Gastrocnemius medialis (tissue), 4 donors: Measurements from ENCODE around the gene RBM33. TPM values are rescaled to one million over a fixed set of nuclear protein-coding genes. Genes with fewer than 3 reads are reported as not detected.

Experiments
- ATAC-seq, 2 donors: fragments of 150-250 bp; one replicate each; pipeline ENCODE4 v1.9.1; 2016
- DNase-seq, 2 donors: peaks; one replicate each; pipeline ENCODE4 v3.0.0-alpha.2; 2019
- H3K27ac ChIP-seq, 4 donors: fragments of 200-600 bp; sonication (generic); 1 replicate in 1 of 4; 2 replicates in 3 of 4; pipeline ENCODE4 v1.5.1; 2016 to 2018; ENCODE audit warnings: mild to moderate bottlenecking in 2 of 4, moderate library complexity in 1 of 4
- H3K27me3 ChIP-seq, 3 donors: fragments of 200-600 bp; sonication (generic) in 2 of 3; 1 replicate in 1 of 3; 2 replicates in 2 of 3; pipeline versions ENCODE4 v1.5.1 to v1.6.0; 2016 to 2019; ENCODE audit warnings: mild to moderate bottlenecking in 1 of 3, moderate library complexity in 1 of 3
- H3K36me3 ChIP-seq, 2 donors: fragments of 200-600 bp; sonication (generic) in 1 of 2; one replicate each; pipeline ENCODE4 v1.5.1; 2017 to 2018
- H3K4me1 ChIP-seq, 2 donors: fragments of 200-600 bp; sonication (generic) in 1 of 2; one replicate each; pipeline ENCODE4 v1.5.1; 2016 to 2017; ENCODE audit warnings: mild to moderate bottlenecking in 2 of 2
- H3K4me3 ChIP-seq, 4 donors: fragments of 200-600 bp; sonication (generic) in 3 of 4; 1 replicate in 1 of 4; 2 replicates in 3 of 4; pipeline ENCODE4 v1.5.1; 2016 to 2019; ENCODE audit warnings: mild to moderate bottlenecking in 2 of 4
- H3K9me3 ChIP-seq, 3 donors: fragments of 200-600 bp; sonication (generic) in 2 of 3; 1 replicate in 1 of 3; 2 replicates in 2 of 3; pipeline ENCODE4 v1.5.1; 2016 to 2019
- CTCF ChIP-seq, 5 experiments: fragments of 450-650 bp in 3 of 5; fragments of 200-600 bp in 2 of 5; sonication (generic) in 2 of 5; IDR thresholded peaks in 4 of 5; conservative IDR thresholded peaks in 1 of 5; 1 replicate in 4 of 5; 2 replicates in 1 of 5; pipeline ENCODE4 v1.5.1; 2016 to 2019; ENCODE audit warnings: antibody characterized with exemption in 5 of 5, mild to moderate bottlenecking in 3 of 5, moderate library complexity in 3 of 5
- POLR2A ChIP-seq, 2 donors: fragments of 450-650 bp; IDR thresholded peaks; one replicate each; pipeline ENCODE4 v1.6.1; 2017; ENCODE audit warnings: antibody characterized with exemption in 2 of 2, mild to moderate bottlenecking in 2 of 2, moderate library complexity in 2 of 2
- in situ Hi-C, 4 donors: fragments of 200-750 bp; cut with MboI; loops; one replicate each; pipeline versions ENCODE4 v1.15.0 to v1.8.0; 2017; ENCODE audit warnings: low sequenced_read_pairs in 4 of 4
- intact Hi-C: fragments of 100-400 bp; cut with DNase I; formaldehyde crosslinking; loops from one replicate; pipeline ENCODE4 v1.15.1; 2023; ENCODE audit warnings: low total_unique reads
- total RNA-seq, 4 donors: library from RNA; depleted of rRNA; stranded (reverse); fragments of >200 nt; gene quantifications; one replicate each; pipeline versions ENCODE4 v1.1.0 to v1.2.3, GENCODE V29; 2016

Gene RBM33
- total RNA-seq, 4 donors from 2014 or later, result 16.6 to 30.0 (median 28.1) TPM

DNA sequence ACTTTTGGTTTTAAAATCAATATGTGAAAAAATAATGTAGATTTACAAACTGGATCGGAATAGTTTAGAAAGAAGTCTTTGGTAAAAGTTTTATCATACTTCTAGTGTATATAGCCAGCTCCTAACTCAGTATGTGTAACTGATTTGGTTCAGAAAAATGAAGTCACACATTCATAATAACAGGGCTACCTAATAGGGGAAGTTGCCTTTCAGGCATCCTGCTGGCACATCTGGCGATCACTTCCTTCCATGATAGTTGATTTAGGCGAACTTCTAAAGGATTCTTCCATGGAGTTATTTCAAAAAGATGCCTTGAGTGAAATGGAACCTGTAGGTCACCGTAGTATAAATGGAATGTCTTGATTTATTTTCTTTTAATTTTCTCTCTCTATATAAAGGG lies 98.7 kb downstream of the RBM33 start:
- Histone ChIP-seq H3K27ac (no peak overlapping the region), H3K27me3 (no peaks in the 10 kb centered on the region), H3K4me3 (no peak overlapping the region), H3K36me3 (peaks cover 0 to 54% of the 10 kb centered on the region in 2 donors), H3K9me3 (no peaks in the 10 kb centered on the region), H3K4me1 (peaks cover 7 to 16% of the 10 kb centered on the region in 2 donors)
- in situ Hi-C loops, result no loop called here
- no peak for DNase-seq
- intact Hi-C loops, result no loop called here
- TF ChIP-seq POLR2A (IDR thresholded peaks at IDR 0.05) (no peak), CTCF (IDR thresholded peaks at IDR 0.05 in 4 of 5, conservative IDR thresholded peaks at IDR 0.05 in 1 of 5) (no peak)
- ATAC-seq, result no peak

- ATAC-seq (no peak), DNase-seq (no peak)
- peaks cover 13 to 20% of the 10 kb centered on the region in 2 donors for H3K4me1 ChIP-seq
- no peak overlapping the region for H3K27ac ChIP-seq
- no peak overlapping the region for H3K4me3 ChIP-seq
- H3K9me3 ChIP-seq, result no peaks in the 10 kb centered on the region
- no peak for TF ChIP-seq CTCF (IDR thresholded peaks at IDR 0.05 in 4 of 5, conservative IDR thresholded peaks at IDR 0.05 in 1 of 5)
- TF ChIP-seq POLR2A (IDR thresholded peaks at IDR 0.05), result no peak
- H3K36me3 ChIP-seq, result peaks cover 0 to 41% of the 10 kb centered on the region in 2 donors
- intact Hi-C loops (no loop called here), in situ Hi-C loops (no loop called here)
- no peaks in the 10 kb centered on the region for H3K27me3 ChIP-seq
Measured at GRCh38 chr7:155744971-155745683, 100.7 kb downstream of the RBM33 start.

DNA sequence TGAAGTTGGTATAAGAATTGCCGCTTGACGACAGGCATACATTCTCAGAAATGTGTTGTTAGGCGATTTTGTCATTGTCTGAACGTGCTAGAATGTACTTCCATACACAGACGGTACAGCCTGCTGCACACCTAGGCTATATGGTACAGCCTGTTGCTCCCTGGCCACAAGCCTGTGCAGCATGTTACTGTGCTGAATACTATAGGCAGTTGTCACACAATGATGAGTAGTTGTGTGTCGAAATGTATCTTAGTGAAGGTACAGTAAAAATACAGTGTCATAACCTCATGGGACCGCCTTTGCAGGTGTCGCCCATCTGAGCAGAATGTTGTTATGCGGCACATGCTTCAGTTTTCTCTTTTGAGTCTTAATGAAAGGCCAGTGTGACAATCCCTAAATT lies 101.3 kb downstream of the RBM33 start:
- no peak for DNase-seq
- no peaks in the 10 kb centered on the region for H3K9me3 ChIP-seq
- intact Hi-C loops (no loop called here), in situ Hi-C loops (no loop called here)
- ATAC-seq, result no peak
- H3K4me3 ChIP-seq, result no peak overlapping the region
- H3K36me3 ChIP-seq, result peaks cover 0 to 35% of the 10 kb centered on the region in 2 donors
- TF ChIP-seq POLR2A (IDR thresholded peaks at IDR 0.05) (no peak), CTCF (IDR thresholded peaks at IDR 0.05 in 4 of 5, conservative IDR thresholded peaks at IDR 0.05 in 1 of 5) (no peak)
- H3K27ac ChIP-seq, result no peak overlapping the region
- H3K4me1 ChIP-seq, result peaks cover 19 to 23% of the 10 kb centered on the region in 2 donors
- H3K27me3 ChIP-seq, result no peaks in the 10 kb centered on the region

DNA sequence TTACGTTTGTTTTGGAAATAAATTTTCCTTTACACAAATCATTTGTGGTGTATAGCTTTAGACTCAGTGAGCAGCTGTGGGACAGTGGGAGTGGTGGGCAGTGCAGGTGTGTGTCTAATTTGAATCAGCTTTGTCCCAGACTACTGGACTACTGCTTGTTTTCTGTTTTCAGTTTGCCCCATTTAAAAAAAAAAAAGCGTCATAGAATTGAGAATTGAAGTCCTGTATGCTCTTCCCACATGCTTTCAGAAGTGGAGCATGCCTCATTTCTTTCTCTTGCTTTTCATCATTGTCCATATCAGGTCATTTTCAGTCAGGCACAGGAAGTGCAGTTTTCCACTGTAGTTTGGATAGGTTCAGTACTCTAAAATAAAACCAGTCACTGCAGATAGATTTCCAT lies 101.7 kb downstream of the RBM33 start:
- in situ Hi-C loops (no loop called here), intact Hi-C loops (no loop called here)
- TF ChIP-seq CTCF (IDR thresholded peaks at IDR 0.05 in 4 of 5, conservative IDR thresholded peaks at IDR 0.05 in 1 of 5) (no peak), POLR2A (IDR thresholded peaks at IDR 0.05) (no peak)
- Histone ChIP-seq H3K36me3 (peaks cover 0 to 31% of the 10 kb centered on the region in 2 donors), H3K4me1 (peaks cover 20 to 24% of the 10 kb centered on the region in 2 donors), H3K27me3 (no peaks in the 10 kb centered on the region), H3K9me3 (no peaks in the 10 kb centered on the region), H3K27ac (no peak overlapping the region), H3K4me3 (no peak overlapping the region)
- DNase-seq, result no peak
- ATAC-seq, result no peak
